Measurements from ENCODE around the gene TOX2. TPM values are rescaled to one million over a fixed set of nuclear protein-coding genes. Genes with fewer than 3 reads are reported as not detected.

TOX2 gene
- total and polyA plus RNA-seq, 5 experiments from 2014 or later, result 0.31 to 1.3 (median 1.2) TPM

DNA sequence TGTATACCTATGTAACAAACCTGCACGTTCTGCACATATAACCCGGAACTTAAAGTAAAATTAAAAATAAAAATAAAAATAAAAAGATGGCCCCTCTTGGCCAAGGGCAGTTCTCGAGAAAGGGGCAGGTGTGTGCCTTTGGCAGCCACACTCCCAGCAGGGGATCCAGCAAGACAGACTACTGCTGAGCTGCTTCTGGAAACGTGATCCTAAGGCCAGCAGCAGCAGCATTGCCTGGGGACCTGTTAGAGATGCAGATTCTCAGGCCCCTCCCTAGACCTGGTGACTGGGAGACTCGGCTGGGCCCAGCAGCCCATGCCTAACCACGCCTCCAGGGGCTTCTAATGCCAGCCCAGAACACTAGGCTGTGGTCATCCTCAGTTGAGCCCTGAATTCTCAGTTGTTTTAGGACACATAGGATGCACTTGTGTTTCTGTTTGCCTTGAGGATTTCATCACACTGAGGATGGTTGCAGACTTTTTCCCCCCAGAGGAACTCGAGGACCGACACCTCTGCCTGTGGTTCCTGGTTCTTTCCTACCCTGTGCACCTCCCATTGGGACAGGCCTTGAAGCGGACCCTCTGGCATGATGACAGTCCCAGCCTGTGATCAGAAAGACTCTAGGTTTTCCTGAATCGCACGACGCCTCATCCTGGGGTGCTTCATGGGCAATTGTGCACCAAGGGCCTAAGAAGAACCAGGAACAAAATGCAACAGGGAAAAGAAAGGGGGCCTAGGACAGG, 105.9 kb downstream of the TOX2 start:
- Mint-ChIP-seq H3K4me1 (peaks cover 20 to 38% (median 36%) of the 10 kb centered on the region in 4 donors), H3K27me3 (peaks cover 2 to 20% (median 6%) of the 10 kb centered on the region in 5 donors), H3K4me3 (peak overlapping the region in 7 of 10 donors; percentile 26 to 82 (median 73)), H3K36me3 (no peaks in the 10 kb centered on the region), H3K9me3 (no peaks in the 10 kb centered on the region), H3K27ac (no peak overlapping the region)
- DNase-seq, result no peak
- POLR2A ChIA-PET, result interaction anchor here (1.0 kb wide), 1 partner anchor 8 kb away, joined by 4 read pairs; no protein-coding TSS in a partner anchor
- no peak for ATAC-seq

DNA sequence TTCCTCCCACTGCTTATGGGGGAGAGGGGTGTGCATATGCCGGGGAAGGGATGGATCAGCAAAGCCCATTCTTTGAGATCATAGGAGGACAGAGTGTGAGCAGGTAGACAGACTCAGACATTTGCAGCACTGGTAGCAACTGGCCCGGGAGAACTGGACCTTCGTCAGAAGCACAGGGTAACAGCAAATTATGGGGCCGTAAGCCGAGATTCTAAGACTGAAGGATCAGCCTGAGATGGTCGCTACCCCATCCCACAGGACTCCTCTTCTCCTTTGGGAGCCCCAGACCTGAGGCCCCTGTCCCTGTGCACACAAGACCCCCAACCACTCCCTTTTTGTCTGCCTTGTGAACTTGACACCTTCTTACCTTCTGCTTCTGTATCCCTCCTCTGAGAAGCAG, 106.5 kb downstream of the TOX2 start:
- H3K27ac Mint-ChIP-seq, result no peak overlapping the region
- POLR2A ChIA-PET, result no interaction called here
- H3K9me3 Mint-ChIP-seq, result no peaks in the 10 kb centered on the region
- peaks cover 20 to 38% (median 36%) of the 10 kb centered on the region in 4 donors for H3K4me1 Mint-ChIP-seq
- ATAC-seq, result no peak
- DNase-seq, result peak in 1 of 10 donors; percentile 12
- peaks cover 2 to 20% (median 6%) of the 10 kb centered on the region in 5 donors for H3K27me3 Mint-ChIP-seq
- H3K4me3 Mint-ChIP-seq, result peak overlapping the region in 4 of 10 donors; percentile 26 to 33 (median 32)
- H3K36me3 Mint-ChIP-seq, result no peaks in the 10 kb centered on the region

DNA sequence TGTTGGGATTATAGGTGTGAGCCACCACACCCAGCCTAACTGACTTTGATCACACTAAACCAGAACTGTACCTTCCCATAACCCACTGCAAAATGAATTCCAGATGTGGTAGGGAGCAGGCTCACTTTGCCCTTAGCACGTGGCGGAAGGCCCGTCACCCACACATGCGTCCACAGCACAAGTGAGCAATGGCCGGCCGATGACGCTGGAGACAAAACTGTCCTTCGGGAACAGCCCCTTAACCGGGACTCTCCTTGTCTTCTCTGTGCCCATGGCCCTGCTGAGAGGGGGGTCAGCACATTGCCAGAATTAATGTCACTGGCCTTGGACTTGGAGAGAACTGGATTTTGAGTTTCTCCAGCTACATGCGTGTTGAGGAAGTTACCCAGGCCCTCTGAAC, 107.2 kb downstream of the TOX2 start:
- Mint-ChIP-seq H3K27me3 (peaks cover 2 to 22% (median 6%) of the 10 kb centered on the region in 5 donors), H3K27ac (no peak overlapping the region), H3K36me3 (no peaks in the 10 kb centered on the region), H3K4me1 (peaks cover 21 to 38% (median 36%) of the 10 kb centered on the region in 4 donors), H3K9me3 (no peaks in the 10 kb centered on the region), H3K4me3 (no peak overlapping the region)
- ATAC-seq (no peak), DNase-seq (peak in 1 of 10 donors; percentile 3)
- POLR2A ChIA-PET, result no interaction called here

DNA sequence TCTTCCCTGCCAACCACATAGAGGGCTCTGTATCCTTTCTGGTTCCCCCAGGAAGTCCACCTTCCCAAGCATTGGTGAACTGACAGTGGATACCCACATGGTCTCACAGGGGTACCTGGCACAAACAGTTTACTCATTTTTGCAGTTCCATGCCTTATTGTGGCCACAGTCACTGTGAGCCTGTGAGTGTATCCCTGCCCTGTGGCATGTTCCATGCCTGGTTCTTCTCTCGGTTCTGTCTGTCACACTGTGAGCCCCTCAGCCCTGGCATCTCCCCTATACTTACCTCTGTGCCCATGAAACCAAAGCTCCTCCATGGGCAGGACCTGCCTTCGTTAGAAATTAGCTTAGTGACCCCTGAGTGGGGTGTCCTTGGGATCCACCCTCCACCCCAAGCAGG, 107.8 kb downstream of the TOX2 start:
- ATAC-seq (no peak), DNase-seq (peak in 1 of 10 donors; percentile 11)
- peak overlapping the region in 2 of 10 donors; percentile 20 to 57 for H3K27ac Mint-ChIP-seq
- H3K27me3 Mint-ChIP-seq, result peaks cover 2 to 24% (median 6%) of the 10 kb centered on the region in 5 donors
- POLR2A ChIA-PET, result no interaction called here
- no peaks in the 10 kb centered on the region for H3K36me3 Mint-ChIP-seq
- no peaks in the 10 kb centered on the region for H3K9me3 Mint-ChIP-seq
- H3K4me3 Mint-ChIP-seq, result peak overlapping the region in 2 of 10 donors; percentile 14 to 67
- H3K4me1 Mint-ChIP-seq, result peaks cover 22 to 40% (median 37%) of the 10 kb centered on the region in 4 donors

DNA sequence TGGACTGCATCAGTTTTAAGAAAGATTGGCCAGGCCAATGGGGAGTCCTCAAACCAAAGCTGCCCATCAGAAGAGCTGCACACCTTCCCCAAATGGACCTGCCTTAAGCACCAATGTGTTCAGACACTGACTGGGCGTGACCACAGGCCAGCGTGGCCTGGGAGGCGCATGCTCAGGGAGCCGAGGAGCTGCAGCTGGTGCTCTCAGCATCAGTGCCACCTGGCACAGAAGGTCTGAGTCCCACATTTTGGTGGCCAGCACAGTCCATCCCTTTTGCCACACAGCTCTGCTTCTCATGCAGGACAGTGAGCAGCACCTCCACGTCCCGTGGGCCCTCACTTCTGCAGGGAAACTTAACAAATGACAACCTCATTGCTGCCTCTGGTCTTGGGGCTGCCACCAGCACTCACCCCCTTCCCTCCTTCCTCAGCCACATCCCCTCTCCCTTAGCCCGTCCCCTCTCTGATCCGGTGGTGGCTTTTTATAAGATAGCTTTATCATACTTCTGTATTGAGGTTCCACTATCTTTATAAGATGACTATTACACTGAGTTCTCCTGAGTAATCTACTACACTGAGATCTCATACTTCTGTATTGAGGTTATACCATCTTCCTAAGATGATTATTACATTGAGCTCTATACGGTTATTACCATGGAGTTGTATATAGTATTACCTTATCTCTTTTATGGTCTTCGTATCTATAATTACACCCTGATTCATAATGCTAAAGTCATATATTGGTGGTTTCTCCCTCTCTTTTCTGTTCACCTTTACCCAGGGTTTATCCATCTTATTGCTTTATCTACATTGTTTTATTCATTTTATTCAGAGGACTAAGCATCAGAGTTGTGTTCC, 109.1 kb downstream of the TOX2 start:
- POLR2A ChIA-PET, result no interaction called here
- H3K4me3 Mint-ChIP-seq, result no peak overlapping the region
- H3K4me1 Mint-ChIP-seq, result peaks cover 32 to 43% (median 37%) of the 10 kb centered on the region in 4 donors
- peaks cover 2 to 26% (median 12%) of the 10 kb centered on the region in 5 donors for H3K27me3 Mint-ChIP-seq
- ATAC-seq, result no peak
- no peaks in the 10 kb centered on the region for H3K9me3 Mint-ChIP-seq
- H3K27ac Mint-ChIP-seq, result peak overlapping the region in 2 of 10 donors; percentile 17 to 46
- no peaks in the 10 kb centered on the region for H3K36me3 Mint-ChIP-seq
- peak in 1 of 10 donors; percentile 10 for DNase-seq

- no peaks in the 10 kb centered on the region for H3K9me3 Mint-ChIP-seq
- H3K4me3 Mint-ChIP-seq, result no peak overlapping the region
- peaks cover 9 to 26% (median 15%) of the 10 kb centered on the region in 5 donors for H3K27me3 Mint-ChIP-seq
- POLR2A ChIA-PET, result no interaction called here
- H3K4me1 Mint-ChIP-seq, result peaks cover 28 to 43% (median 37%) of the 10 kb centered on the region in 4 donors
- ATAC-seq, result no peak
- H3K27ac Mint-ChIP-seq, result no peak overlapping the region
- no peak for DNase-seq
- H3K36me3 Mint-ChIP-seq, result no peaks in the 10 kb centered on the region
Measured at GRCh38 chr20:44024820-44025580, 110.3 kb downstream of the TOX2 start.

- H3K27me3 Mint-ChIP-seq, result peaks cover 10 to 26% (median 15%) of the 10 kb centered on the region in 5 donors
- no peak overlapping the region for H3K27ac Mint-ChIP-seq
- no peak overlapping the region for H3K4me3 Mint-ChIP-seq
- H3K9me3 Mint-ChIP-seq, result no peaks in the 10 kb centered on the region
- peaks cover 30 to 41% (median 35%) of the 10 kb centered on the region in 4 donors for H3K4me1 Mint-ChIP-seq
- ATAC-seq (no peak), DNase-seq (no peak)
- POLR2A ChIA-PET, result no interaction called here
- H3K36me3 Mint-ChIP-seq, result no peaks in the 10 kb centered on the region
Measured at GRCh38 chr20:44025756-44026155, 111.1 kb downstream of the TOX2 start.

- ATAC-seq (no peak), DNase-seq (peak in 1 of 10 donors; percentile 5)
- H3K36me3 Mint-ChIP-seq, result no peaks in the 10 kb centered on the region
- POLR2A ChIA-PET, result interaction anchor here (0.9 to 1.0 kb wide), 2 partner anchors 9 to 14 kb away, joined by 3 read pairs; no protein-coding TSS in a partner anchor
- H3K4me1 Mint-ChIP-seq, result peaks cover 25 to 37% (median 30%) of the 10 kb centered on the region in 4 donors
- H3K9me3 Mint-ChIP-seq, result no peaks in the 10 kb centered on the region
- H3K27ac Mint-ChIP-seq, result peak overlapping the region in 2 of 10 donors; percentile 23 to 29
- H3K27me3 Mint-ChIP-seq, result peaks cover 12 to 26% (median 15%) of the 10 kb centered on the region in 5 donors
- H3K4me3 Mint-ChIP-seq, result no peak overlapping the region
Measured at GRCh38 chr20:44026647-44027342, 112.1 kb downstream of the TOX2 start.

- Mint-ChIP-seq H3K4me3 (peak overlapping the region in 3 of 10 donors; percentile 5 to 39 (median 23)), H3K27ac (peak overlapping the region in 4 of 10 donors; percentile 58 to 98 (median 68)), H3K36me3 (no peaks in the 10 kb centered on the region), H3K9me3 (no peaks in the 10 kb centered on the region), H3K27me3 (peaks cover 12 to 22% (median 15%) of the 10 kb centered on the region in 5 donors), H3K4me1 (peaks cover 22 to 34% (median 31%) of the 10 kb centered on the region in 4 donors)
- POLR2A ChIA-PET, result interaction anchor here (0.9 to 1.3 kb wide), 3 partner anchors 9 to 42 kb away, joined by 3 to 4 read pairs (median 3); no protein-coding TSS in a partner anchor
- DNase-seq, result peak in 1 of 10 donors; percentile 13
- no peak for ATAC-seq
Measured at GRCh38 chr20:44027343-44028002, 112.8 kb downstream of the TOX2 start.

- Mint-ChIP-seq H3K27me3 (peaks cover 10 to 19% (median 15%) of the 10 kb centered on the region in 5 donors), H3K4me1 (peaks cover 24 to 34% (median 30%) of the 10 kb centered on the region in 4 donors), H3K4me3 (peak overlapping the region in 6 of 10 donors; percentile 12 to 95 (median 72)), H3K27ac (peak overlapping the region in 5 of 10 donors; percentile 53 to 98 (median 74)), H3K36me3 (no peaks in the 10 kb centered on the region), H3K9me3 (no peaks in the 10 kb centered on the region)
- POLR2A ChIA-PET, result interaction anchor here (0.9 to 1.3 kb wide), 4 partner anchors 8 to 570 kb away, joined by 3 to 4 read pairs (median 4); partner anchors contain the start of gene SRSF6
- no peak for ATAC-seq
- peak in 1 of 10 donors; percentile 4 for DNase-seq
Measured at GRCh38 chr20:44028003-44028730, 113.5 kb downstream of the TOX2 start.
